BJ (cell line): ENCODE results near the gene SH3PXD2B. TPM values are rescaled to one million over a fixed set of nuclear protein-coding genes. Genes with fewer than 3 reads are reported as not detected.

Experiments used
- CTCF ChIA-PET: fragments of 350-600 bp; formaldehyde crosslinking; extraction: SDS; loops from one replicate; lab custom pipeline; 2021; ENCODE audit warnings: antibody characterized with exemption, inconsistent platforms; lab: Yijun Ruan, JAX
- POLR2A ChIA-PET: fragments of 300-600 bp; sonication (Branson Sonifier 250); formaldehyde crosslinking; extraction: SDS; loops from one replicate; lab custom pipeline; 2021; ENCODE audit warnings: antibody characterized with exemption; lab: Charles Lee
- DNase-seq: peaks from one replicate; pipeline ENCODE4 v3.0.0-alpha.2; 2011; ENCODE audit warnings: low read depth
- H3K27me3 ChIP-seq: 2 replicates; pipeline ENCODE4 v1.6.0; 2011; ENCODE audit warnings: low read length; ENCODE audit not compliant: control insufficient read depth, insufficient read depth
- H3K36me3 ChIP-seq: 2 replicates; pipeline ENCODE4 v1.5.1; 2011; ENCODE audit warnings: low read length; ENCODE audit not compliant: control insufficient read depth, insufficient read depth
- H3K4me3 ChIP-seq: 2 replicates; pipeline ENCODE4 v1.5.1; 2011; ENCODE audit warnings: low read depth, mild to moderate bottlenecking, control low read depth, low read length
- CTCF ChIP-seq: IDR thresholded peaks from 2 replicates; pipeline ENCODE4 v1.5.1; 2011; ENCODE audit warnings: low read depth, mild to moderate bottlenecking, control low read depth, inconsistent platforms, low read length, moderate library complexity; ENCODE audit not compliant: insufficient read depth
- polyA plus RNA-seq: library from polyadenylated mRNA; depleted of rRNA; stranded (reverse); fragments of >200 nt; gene quantifications from 2 replicates; pipeline ENCODE4 v1.2.3, GENCODE V29; 2011

SH3PXD2B gene
- polyA plus RNA-seq, 1 experiment, result 15.5 TPM

DNA sequence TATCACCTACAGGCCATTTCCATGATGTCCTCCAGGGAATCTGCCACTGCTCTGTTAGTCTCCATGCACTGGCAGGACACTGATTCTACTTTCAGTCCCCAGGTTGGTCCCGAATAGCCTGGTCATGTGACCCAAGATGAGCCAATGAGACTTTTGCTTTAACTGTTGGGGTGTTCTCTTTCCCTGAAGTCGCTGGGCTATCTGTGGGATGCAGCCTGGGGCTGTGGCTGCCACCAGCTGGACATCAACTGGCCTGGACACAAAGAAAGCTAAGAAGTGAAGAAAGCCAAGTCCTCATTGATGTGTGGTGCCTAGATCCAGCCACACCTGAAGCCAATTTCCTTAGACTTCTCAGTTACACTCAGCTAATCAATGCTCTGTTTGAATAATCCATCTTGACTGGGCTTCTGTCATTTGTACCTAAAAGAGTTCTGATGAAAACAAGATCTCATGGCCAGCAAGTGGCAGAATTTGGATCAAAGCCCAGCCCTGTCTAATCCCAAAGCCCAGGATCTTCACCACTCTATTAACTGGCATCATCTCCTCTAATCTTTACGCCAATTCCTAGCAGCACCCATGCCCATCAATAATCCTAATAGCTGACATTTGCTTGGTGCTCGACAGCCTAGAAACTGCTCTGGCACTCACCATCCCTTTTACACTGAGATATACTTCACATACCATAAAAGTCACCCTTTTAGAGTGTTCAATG, 37.0 kb downstream of the SH3PXD2B start:
- H3K4me3 ChIP-seq, result no peak overlapping the region
- TF ChIP-seq CTCF, result no peak

GRCh38 chr5:172415362-172416275, 38.7 kb downstream of the SH3PXD2B start:
- H3K4me3 ChIP-seq, result no peak overlapping the region
- no peak for DNase-seq
- ChIA-PET POLR2A (no interaction called here), CTCF (interaction anchor here (0.6 to 1.6 kb wide), 4 partner anchors 8 to 227 kb away, joined by 3 to 4 read pairs (median 4); partner anchors contain the start of gene STK10)
- no peaks in the 10 kb centered on the region for H3K27me3 ChIP-seq
- no peak for TF ChIP-seq CTCF
- H3K36me3 ChIP-seq, result 0 out of 2 replicates have a peak, but pooled peaks cover 1% of the 10 kb centered on the region

More for the DNA sequence above, 37.0 kb downstream of the SH3PXD2B start:
- DNase-seq, result no peak
- POLR2A ChIA-PET, result interaction anchor here (0.6 kb wide), 1 partner anchor 1350 kb away, joined by 3 read pairs; no protein-coding TSS in a partner anchor
- H3K36me3 ChIP-seq, result peaks cover 5% of the 10 kb centered on the region; the same call in 1 of the 2 replicates
- no peaks in the 10 kb centered on the region for H3K27me3 ChIP-seq
- CTCF ChIA-PET, result interaction anchor here (1.5 to 1.8 kb wide), 2 partner anchors 34 to 35 kb away, joined by 4 to 5 read pairs; no protein-coding TSS in a partner anchor

DNA sequence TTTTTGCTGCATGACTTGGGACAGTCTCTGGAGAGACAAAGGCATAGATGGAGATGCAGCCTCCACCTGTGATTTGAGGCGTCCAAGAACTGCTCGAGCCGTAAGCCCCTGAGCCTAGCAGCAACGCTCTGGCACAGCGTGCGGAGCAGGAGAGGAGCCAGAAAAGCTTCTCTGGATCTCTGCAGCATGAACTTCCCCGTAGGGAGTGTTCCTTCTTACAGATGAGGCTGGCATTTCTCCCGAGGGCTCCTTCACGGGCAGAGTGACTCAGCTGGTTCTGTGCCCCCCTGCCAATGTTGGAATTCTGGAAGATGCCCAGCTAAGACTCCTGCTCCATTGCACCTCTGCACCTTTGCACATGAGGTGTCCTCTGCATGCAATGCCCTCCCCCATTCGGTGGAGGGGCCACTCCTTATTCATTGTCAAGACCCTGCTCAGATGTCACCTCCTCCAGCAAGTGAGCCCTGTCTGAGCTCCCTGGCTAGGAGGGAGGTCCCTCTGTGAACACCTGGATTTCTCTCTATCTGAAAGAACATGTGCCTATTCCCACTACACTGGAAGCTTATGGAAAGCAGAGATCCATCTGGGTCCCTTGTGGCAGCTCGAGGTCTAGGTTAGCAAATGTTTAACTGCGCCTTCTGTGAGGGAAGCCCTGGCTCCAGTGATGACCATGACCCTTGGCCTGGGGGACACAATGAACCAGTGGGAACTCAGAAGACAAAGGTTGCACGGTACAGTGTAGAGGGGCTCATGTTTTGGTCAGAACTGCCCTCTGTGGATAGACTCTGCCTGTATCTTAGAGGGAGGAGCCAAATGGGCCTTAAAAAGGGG, 39.6 kb downstream of the SH3PXD2B start:
- POLR2A ChIA-PET, result no interaction called here
- CTCF ChIA-PET, result interaction anchor here (1.0 to 1.6 kb wide), 4 partner anchors 8 to 227 kb away, joined by 3 to 4 read pairs (median 4); partner anchors contain the start of gene STK10
- TF ChIP-seq CTCF, result no peak
- Histone ChIP-seq H3K36me3 (0 out of 2 replicates have a peak, but pooled peaks cover 1% of the 10 kb centered on the region), H3K27me3 (no peaks in the 10 kb centered on the region), H3K4me3 (no peak overlapping the region)
- DNase-seq, result no peak

DNA sequence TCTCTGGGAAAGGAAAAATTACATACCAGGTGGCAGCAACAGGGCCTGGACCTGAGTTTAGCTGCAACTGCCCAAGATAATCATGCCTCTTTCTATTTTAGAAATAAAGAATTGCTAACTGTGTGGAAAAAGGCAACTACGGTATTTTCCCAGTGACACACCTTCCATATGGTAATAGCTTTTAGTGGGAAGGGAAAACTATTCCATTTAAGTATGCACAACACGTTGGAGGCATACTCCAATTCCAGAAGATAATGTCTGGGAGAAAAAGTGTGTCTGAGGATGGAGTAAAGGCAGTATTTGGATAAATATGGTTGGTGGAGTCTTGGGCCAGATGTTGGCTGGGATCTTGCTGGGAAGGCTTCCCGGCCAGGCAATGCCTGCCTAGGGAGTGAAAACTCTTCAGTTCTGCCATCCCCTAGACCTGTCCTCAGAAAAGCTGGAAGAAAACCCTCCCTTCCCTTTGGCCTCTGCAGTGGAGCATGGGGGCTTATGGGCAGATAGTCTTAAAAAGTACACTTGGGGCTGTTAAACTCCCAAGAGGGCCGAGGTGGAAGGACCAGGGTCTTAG, 40.6 kb downstream of the SH3PXD2B start:
- TF ChIP-seq CTCF, result no peak
- POLR2A ChIA-PET, result interaction anchor here (0.7 kb wide), 1 partner anchor 573 kb away, joined by 5 read pairs; no protein-coding TSS in a partner anchor
- peak; percentile 26 for DNase-seq
- no peaks in the 10 kb centered on the region for H3K27me3 ChIP-seq
- CTCF ChIA-PET, result interaction anchor here (0.6 to 1.6 kb wide), 5 partner anchors 9 to 41 kb away, joined by 3 to 4 read pairs (median 3); partner anchors contain the start of gene SH3PXD2B
- 0 out of 2 replicates have a peak, but pooled peaks cover 1% of the 10 kb centered on the region for H3K36me3 ChIP-seq
- H3K4me3 ChIP-seq, result no peak overlapping the region
